OCI-LY1 (cell line): ENCODE measurements around the gene SNX20.

Experiments
- H2AFZ ChIP-seq: fragments of 200-600 bp; sonication (generic), shearing (Covaris generic); 2 replicates; pipeline ENCODE4 v1.6.0; 2014; ENCODE audit warnings: antibody characterized with exemption, mild to moderate bottlenecking, low read length
- H3F3A ChIP-seq: fragments of 200-600 bp; sonication (generic), shearing (Covaris generic); 2 replicates; pipeline ENCODE4 v1.6.0; 2014; ENCODE audit warnings: mild to moderate bottlenecking, antibody characterized with exemption, low read length, moderate library complexity; ENCODE audit not compliant: insufficient read depth
- H3K27ac ChIP-seq: fragments of 200-600 bp; sonication (generic); 2 replicates; pipeline ENCODE4 v1.5.1; 2014; ENCODE audit warnings: low read length, mixed run types, mild to moderate bottlenecking, low read depth; ENCODE audit not compliant: poor library complexity, severe bottlenecking
- H3K27me3 ChIP-seq: fragments of 200-600 bp; sonication (generic); 2 replicates; pipeline ENCODE4 v1.6.0; 2014; ENCODE audit warnings: antibody characterized with exemption, mild to moderate bottlenecking, low read length, moderate library complexity; ENCODE audit not compliant: insufficient read depth
- H3K36me3 ChIP-seq: fragments of 200-600 bp; sonication (generic); 2 replicates; pipeline ENCODE4 v1.6.1; 2014; ENCODE audit warnings: mild to moderate bottlenecking, antibody characterized with exemption, low read length, moderate library complexity, mixed read lengths; ENCODE audit not compliant: insufficient read depth
- H3K4me1 ChIP-seq: fragments of 200-600 bp; sonication (generic); 2 replicates; pipeline ENCODE4 v1.5.1; 2014; ENCODE audit warnings: mild to moderate bottlenecking, low read length, moderate library complexity; ENCODE audit not compliant: insufficient read depth, severe bottlenecking
- H3K4me2 ChIP-seq: fragments of 200-600 bp; sonication (generic), shearing (Covaris generic); 2 replicates; pipeline ENCODE4 v1.6.1; 2014; ENCODE audit warnings: low read length
- H3K4me3 ChIP-seq: fragments of 200-600 bp; sonication (generic); 2 replicates; pipeline ENCODE4 v1.5.1; 2014; ENCODE audit warnings: low read length, low read depth, mild to moderate bottlenecking, mixed read lengths; ENCODE audit not compliant: poor library complexity, severe bottlenecking
- H3K79me2 ChIP-seq: fragments of 200-600 bp; shearing (Covaris generic); 2 replicates; pipeline ENCODE4 v1.6.1; 2016; ENCODE audit warnings: mixed run types, low read length, mixed read lengths; ENCODE audit not compliant: insufficient read depth
- H3K9ac ChIP-seq: fragments of 200-600 bp; sonication (generic), shearing (Covaris generic); 2 replicates; pipeline ENCODE4 v1.6.1; 2014; ENCODE audit warnings: mild to moderate bottlenecking, low read length, mixed read lengths
- H3K9me2 ChIP-seq: fragments of 200-600 bp; sonication (generic), shearing (Covaris generic); 2 replicates; pipeline ENCODE4 v1.6.1; 2014; ENCODE audit warnings: low read depth, mild to moderate bottlenecking, low read length, mixed read lengths
- H3K9me3 ChIP-seq: fragments of 200-600 bp; shearing (Covaris generic); 2 replicates; pipeline ENCODE4 v1.6.1; 2014; ENCODE audit warnings: low read length, mixed read lengths
- H4K20me1 ChIP-seq: fragments of 200-600 bp; sonication (generic), shearing (Covaris generic); 2 replicates; pipeline ENCODE4 v1.6.0; 2016; ENCODE audit warnings: mild to moderate bottlenecking, low read length; ENCODE audit not compliant: insufficient read depth
- CTCF ChIP-seq: fragments of 200-600 bp; sonication (generic), shearing (Covaris generic); IDR thresholded peaks from 2 replicates; pipeline ENCODE4 v1.5.1; 2017; ENCODE audit warnings: mild to moderate bottlenecking, antibody characterized with exemption, low read length, moderate library complexity, mixed read lengths
- EZH2 ChIP-seq: fragments of 200-600 bp; sonication (generic), shearing (Covaris generic); IDR thresholded peaks from 2 replicates; pipeline ENCODE4 v1.8.0; 2017; ENCODE audit warnings: borderline replicate concordance, mixed run types, mild to moderate bottlenecking, antibody characterized with exemption, low read length, moderate library complexity, mixed read lengths

Gene SNX20

GRCh38 chr16:50674831-50675230, 6.3 kb downstream of the SNX20 start:
- Histone ChIP-seq H3K9me3 (peaks cover 9% of the 10 kb centered on the region), H2AFZ (no peak overlapping the region), H3K79me2 (no peaks in the 10 kb centered on the region), H3K4me3 (no peak overlapping the region), H3K27me3 (no peaks in the 10 kb centered on the region), H3K36me3 (peaks cover 40% of the 10 kb centered on the region), H3K4me1 (peaks cover 1% of the 10 kb centered on the region), H4K20me1 (no peaks in the 10 kb centered on the region), H3K27ac (no peak overlapping the region), H3K9me2 (no peaks in the 10 kb centered on the region), H3K4me2 (no peak overlapping the region), H3K9ac (no peak overlapping the region), H3F3A (no peaks in the 10 kb centered on the region)
- TF ChIP-seq CTCF (no peak), EZH2 (no peak)

GRCh38 chr16:50673496-50674275, 7.4 kb downstream of the SNX20 start:
- H3K27ac ChIP-seq: no peak overlapping the region
- H2AFZ ChIP-seq: no peak overlapping the region
- peaks cover 40% of the 10 kb centered on the region for H3K36me3 ChIP-seq
- no peaks in the 10 kb centered on the region for H3F3A ChIP-seq
- H3K4me3 ChIP-seq: no peak overlapping the region
- TF ChIP-seq CTCF: no peak
- TF ChIP-seq EZH2: no peak
- H3K4me2 ChIP-seq: no peak overlapping the region
- no peak overlapping the region for H3K9ac ChIP-seq
- no peaks in the 10 kb centered on the region for H3K27me3 ChIP-seq
- no peaks in the 10 kb centered on the region for H3K4me1 ChIP-seq
- H3K9me2 ChIP-seq: no peaks in the 10 kb centered on the region
- no peaks in the 10 kb centered on the region for H4K20me1 ChIP-seq
- no peaks in the 10 kb centered on the region for H3K79me2 ChIP-seq
- H3K9me3 ChIP-seq: peaks cover 9% of the 10 kb centered on the region

GRCh38 chr16:50671644-50672260, 9.4 kb downstream of the SNX20 start:
- no peak for TF ChIP-seq EZH2
- peak; percentile 74 for TF ChIP-seq CTCF
- Histone ChIP-seq H2AFZ (no peak overlapping the region), H3K4me3 (no peak overlapping the region), H3K36me3 (peaks cover 38% of the 10 kb centered on the region), H3K4me1 (no peaks in the 10 kb centered on the region), H3K27ac (no peak overlapping the region), H4K20me1 (no peaks in the 10 kb centered on the region), H3K4me2 (no peak overlapping the region), H3K9ac (no peak overlapping the region), H3K9me3 (peaks cover 9% of the 10 kb centered on the region), H3K79me2 (no peaks in the 10 kb centered on the region), H3K27me3 (no peaks in the 10 kb centered on the region), H3F3A (0 out of 2 replicates have a peak, but pooled peaks cover 2% of the 10 kb centered on the region), H3K9me2 (no peaks in the 10 kb centered on the region)
